HCT116 (cell line): ENCODE data around the gene RNF41. TPM values are rescaled to one million over a fixed set of nuclear protein-coding genes. Genes with fewer than 3 reads are reported as not detected.

ENCODE experiments used
- ATAC-seq: fragments of 200-7000 bp; cut with Tn5 transposase; 2 replicates; pipeline ENCODE4 v1.9.1; 2020; ENCODE audit warnings: mild to moderate bottlenecking, moderate library complexity
- BruUV-seq: library from RNA; stranded (reverse); fragments of 400-500 nt; replicated peaks from 2 replicates; lab custom pipeline; 2021; lab: Mats Ljungman, UMichigan
- CTCF ChIA-PET: fragments of 300-600 bp; sonication (Branson Sonifier 250); formaldehyde crosslinking; loops from one replicate; lab custom pipeline; 2021; ENCODE audit warnings: antibody characterized with exemption; lab: Charles Lee
- POLR2A ChIA-PET: fragments of 300-600, 350-600 bp; sonication (Branson Sonifier 250); formaldehyde crosslinking; loops from one replicate; lab custom pipeline; 2021; ENCODE audit warnings: antibody characterized with exemption; lab: Charles Lee
- RAD21 ChIA-PET, 2 experiments: fragments of 300-600 bp; sonication (Branson Sonifier 250); formaldehyde crosslinking; loops; one replicate each; lab custom pipeline; 2023; ENCODE audit warnings: low total read pairs in 2 of 2; ENCODE audit not compliant: uncharacterized antibody in 2 of 2, unreplicated experiment in 2 of 2, low non-redundant PET in 1 of 2; lab: Charles Lee
- DNase-seq: peaks from one replicate; pipeline ENCODE4 v3.0.0-alpha.2; 2010; ENCODE audit warnings: low read depth, low spot score
- H2AFZ ChIP-seq: fragments of 200-600 bp; shearing (Covaris generic), sonication (generic); 2 replicates; pipeline ENCODE4 v1.6.1; 2017; ENCODE audit warnings: low read depth, mixed run types, mixed read lengths, antibody characterized with exemption, low read length; ENCODE audit not compliant: poor library complexity, severe bottlenecking
- H3K27ac ChIP-seq: 2 replicates; pipeline ENCODE4 v1.5.1; 2012; ENCODE audit warnings: low read depth, low read length
- H3K27me3 ChIP-seq: fragments of 200-600 bp; sonication (generic); 2 replicates; pipeline ENCODE4 v1.6.1; 2016; ENCODE audit warnings: mixed run types, low read length, mixed read lengths; ENCODE audit not compliant: insufficient read depth
- H3K36me3 ChIP-seq, 2 experiments: fragments of 200-500 bp in 1 of 2; fragments of 200-600 bp in 1 of 2; sonication (Bioruptor generic) in 1 of 2; sonication (generic) in 1 of 2; 2 replicates each; pipeline versions ENCODE4 v1.5.1 to v1.6.1; 2014 to 2016; ENCODE audit warnings: low read length in 2 of 2, inconsistent platforms in 1 of 2, mixed read lengths in 1 of 2, mixed run types in 1 of 2; ENCODE audit not compliant: insufficient read depth in 2 of 2, control insufficient read depth in 1 of 2
- H3K4me1 ChIP-seq, 2 experiments: fragments of 200-600 bp in 1 of 2; sonication (generic) in 1 of 2; 2 replicates each; pipeline versions ENCODE4 v1.5.1 to v1.6.1; 2012 to 2017; ENCODE audit warnings: low read length in 2 of 2, inconsistent platforms in 1 of 2, mild to moderate bottlenecking in 1 of 2, mixed read lengths in 1 of 2, mixed run types in 1 of 2, moderate library complexity in 1 of 2; ENCODE audit not compliant: insufficient read depth in 2 of 2, control insufficient read depth in 1 of 2
- H3K4me2 ChIP-seq: fragments of 200-600 bp; sonication (generic); 2 replicates; pipeline ENCODE4 v1.6.1; 2017; ENCODE audit warnings: mixed run types, low read length, mixed read lengths
- H3K4me3 ChIP-seq, 2 experiments: fragments of 200-600 bp in 1 of 2; sonication (generic) in 1 of 2; replicated peaks in 1 of 2; 2 replicates each; pipeline ENCODE4 v1.5.1; 2011 to 2016; ENCODE audit warnings: low read length in 2 of 2, control low read depth in 1 of 2, low read depth in 1 of 2, mild to moderate bottlenecking in 1 of 2, mixed read lengths in 1 of 2, mixed run types in 1 of 2
- H3K79me2 ChIP-seq: fragments of 200-600 bp; sonication (generic); 2 replicates; pipeline ENCODE4 v1.6.1; 2017; ENCODE audit warnings: mild to moderate bottlenecking, mixed run types, low read length, moderate library complexity, mixed read lengths; ENCODE audit not compliant: insufficient read depth
- H3K9ac ChIP-seq: fragments of 200-600 bp; sonication (generic); 2 replicates; pipeline ENCODE4 v1.6.1; 2016; ENCODE audit warnings: low read length, mixed read lengths
- H3K9me2 ChIP-seq: fragments of 200-600 bp; sonication (generic), shearing (Covaris generic); 2 replicates; pipeline ENCODE4 v1.6.1; 2017; ENCODE audit warnings: mixed run types, mild to moderate bottlenecking, moderate library complexity; ENCODE audit not compliant: insufficient read depth
- H3K9me3 ChIP-seq, 2 experiments: fragments of 200-500 bp in 1 of 2; fragments of 200-600 bp in 1 of 2; sonication (Bioruptor generic) in 1 of 2; sonication (generic) in 1 of 2; 2 replicates each; pipeline ENCODE4 v1.6.1; 2014 to 2017; ENCODE audit warnings: low read length in 2 of 2, mixed read lengths in 2 of 2, inconsistent platforms in 1 of 2, low read depth in 1 of 2, mild to moderate bottlenecking in 1 of 2, mixed run types in 1 of 2, moderate library complexity in 1 of 2; ENCODE audit not compliant: control insufficient read depth in 1 of 2, insufficient read depth in 1 of 2
- H4K20me1 ChIP-seq: fragments of 200-600 bp; sonication (generic), shearing (Covaris generic); 2 replicates; pipeline ENCODE4 v1.6.1; 2017; ENCODE audit warnings: mixed run types, mild to moderate bottlenecking, moderate library complexity; ENCODE audit not compliant: insufficient read depth
- ATF3 ChIP-seq: IDR thresholded peaks from 2 replicates; pipeline ENCODE4 v1.6.1; 2012
- CBX3 ChIP-seq: IDR thresholded peaks from 2 replicates; pipeline ENCODE4 v1.6.1; 2012; ENCODE audit warnings: low read depth
- CTCF ChIP-seq, 3 experiments: fragments of 200-600 bp in 1 of 3; sonication (generic) in 1 of 3; IDR thresholded peaks in 2 of 3; conservative IDR thresholded peaks in 1 of 3; 2 replicates each; pipeline ENCODE4 v1.5.1; 2012 to 2017; ENCODE audit warnings: low read depth in 2 of 3, low read length in 2 of 3, antibody characterized with exemption in 1 of 3, borderline replicate concordance in 1 of 3, control low read depth in 1 of 3, mild to moderate bottlenecking in 1 of 3, mixed read lengths in 1 of 3, mixed run types in 1 of 3, moderate library complexity in 1 of 3; ENCODE audit not compliant: insufficient read depth in 1 of 3
- EZH2phosphoT487 ChIP-seq: fragments of 200-600 bp; IDR thresholded peaks from 2 replicates; pipeline ENCODE4 v1.6.1; 2018; ENCODE audit warnings: antibody characterized with exemption, borderline replicate concordance
- FOSL1 ChIP-seq: IDR thresholded peaks from 2 replicates; pipeline ENCODE4 v1.6.1; 2012; ENCODE audit warnings: low read depth
- POLR2AphosphoS5 ChIP-seq: IDR thresholded peaks from 2 replicates; pipeline ENCODE4 v1.6.1; 2011; ENCODE audit warnings: mild to moderate bottlenecking, low read depth, low read length, moderate library complexity
- RAD21 ChIP-seq: IDR thresholded peaks from 2 replicates; pipeline ENCODE4 v1.6.1; 2012; ENCODE audit warnings: low read depth, mild to moderate bottlenecking
- SIN3A ChIP-seq: IDR thresholded peaks from 2 replicates; pipeline ENCODE4 v1.6.1; 2012; ENCODE audit warnings: low read depth
- SP1 ChIP-seq: IDR thresholded peaks from 2 replicates; pipeline ENCODE4 v1.6.1; 2012; ENCODE audit warnings: low read depth
- SRF ChIP-seq: IDR thresholded peaks from 2 replicates; pipeline ENCODE4 v1.6.1; 2012; ENCODE audit warnings: low read depth
- TCF7L2 ChIP-seq: IDR thresholded peaks from 2 replicates; pipeline ENCODE4 v1.7.0; 2011; ENCODE audit warnings: borderline replicate concordance, inconsistent platforms; ENCODE audit not compliant: insufficient read depth, insufficient read length; ENCODE audit errors: extremely low read depth
- YY1 ChIP-seq: IDR thresholded peaks from 2 replicates; pipeline ENCODE4 v1.6.1; 2011; ENCODE audit warnings: low read length, low read depth, moderate library complexity, mild to moderate bottlenecking; ENCODE audit not compliant: insufficient replicate concordance; ENCODE audit errors: extremely low read depth
- ZFX ChIP-seq: fragments of 450-650 bp; IDR thresholded peaks from 2 replicates; pipeline ENCODE4 v1.6.1; 2017
- intact Hi-C: fragments of 100-400 bp; cut with micrococcal nuclease; formaldehyde crosslinking; loops from 2 replicates; pipeline ENCODE4 v1.10.0; 2022
- total RNA-seq: library from RNA; stranded (reverse); gene quantifications from one replicate; pipeline ENCODE4 v1.2.1, GENCODE V29; 2021; ENCODE audit not compliant: unreplicated experiment

The RNF41 gene
- total RNA-seq, 1 experiment from 2014 or later, result 40.6 TPM

GRCh38 chr12:56206452-56207166, 15.1 kb downstream of the RNF41 start:
- Histone ChIP-seq H3K9me3 (no peaks in the 10 kb centered on the region), H3K79me2 (no peaks in the 10 kb centered on the region)
- intact Hi-C loops, result loop anchor here (2.0 to 5.0 kb wide), 2 partner anchors 18 to 256 kb away; partner anchors contain the start of gene NABP2
- ATAC-seq, result peak; percentile 92
- ChIA-PET CTCF (interaction anchor here (0.8 to 2.2 kb wide), 9 partner anchors 10 to 468 kb away, joined by 3 to 13 read pairs (median 4); partner anchors contain the start of genes ESYT1, RNF41 and SMARCC2), RAD21 (interaction anchor here in 1 of 2 experiments (0.9 to 1.3 kb wide), 2 partner anchors 15 to 258 kb away, joined by 3 to 5 read pairs; partner anchors contain the start of gene RNF41)
- TF ChIP-seq CTCF (IDR thresholded peaks at IDR 0.05 in 2 of 3, conservative IDR thresholded peaks at IDR 0.05 in 1 of 3; ENCODE audit: borderline replicate concordance in 1 of 3, insufficient read depth in 1 of 3, low read depth in 2 of 3, low read length in 2 of 3), result peak; percentile 69 to 82 (median 74); a peak in 5 of 6 replicates
- TF ChIP-seq YY1, result no peak
- no peak for TF ChIP-seq SRF
- no peak for TF ChIP-seq ATF3
- no peak for TF ChIP-seq POLR2AphosphoS5
- peak; percentile 74 for TF ChIP-seq RAD21
- no peak for TF ChIP-seq EZH2phosphoT487
- no peak for TF ChIP-seq TCF7L2
- TF ChIP-seq CBX3, result no peak
- TF ChIP-seq ZFX, result no peak
- no peak for TF ChIP-seq SIN3A
- no peak for TF ChIP-seq SP1
- TF ChIP-seq FOSL1, result no peak
- TF ChIP-seq, all 23 proteins: peak for 2
- no peaks in the 10 kb centered on the region for H3K4me1 ChIP-seq
- H4K20me1 ChIP-seq, result no peaks in the 10 kb centered on the region
- no peak overlapping the region for H3K4me3 ChIP-seq
- no peak overlapping the region for H2AFZ ChIP-seq
- no peak for DNase-seq
- H3K9me2 ChIP-seq, result no peaks in the 10 kb centered on the region
- no peak overlapping the region for H3K4me2 ChIP-seq
- H3K27me3 ChIP-seq, result no peaks in the 10 kb centered on the region
- POLR2A ChIA-PET, result interaction anchor here (1.1 to 2.4 kb wide), 3 partner anchors 15 to 154 kb away, joined by 3 to 13 read pairs (median 4); partner anchors contain the start of genes ESYT1, RNF41 and STAT2
- no peak overlapping the region for H3K27ac ChIP-seq
- no TSS peak for BruUV-seq
- H3K36me3 ChIP-seq, result peaks cover 22 to 23% of the 10 kb centered on the region in 2 experiments
- no peak overlapping the region for H3K9ac ChIP-seq
